GM21381 (cell line): ENCODE measurements around the gene SPON2.

Experiments used
- ATAC-seq: cut with Tn5 transposase; IDR thresholded peaks from one replicate; pipeline ENCODE4 v1.9.1; 2021; ENCODE audit warnings: mild to moderate bottlenecking, moderate library complexity; ENCODE audit not compliant: unreplicated experiment

SPON2 gene

DNA sequence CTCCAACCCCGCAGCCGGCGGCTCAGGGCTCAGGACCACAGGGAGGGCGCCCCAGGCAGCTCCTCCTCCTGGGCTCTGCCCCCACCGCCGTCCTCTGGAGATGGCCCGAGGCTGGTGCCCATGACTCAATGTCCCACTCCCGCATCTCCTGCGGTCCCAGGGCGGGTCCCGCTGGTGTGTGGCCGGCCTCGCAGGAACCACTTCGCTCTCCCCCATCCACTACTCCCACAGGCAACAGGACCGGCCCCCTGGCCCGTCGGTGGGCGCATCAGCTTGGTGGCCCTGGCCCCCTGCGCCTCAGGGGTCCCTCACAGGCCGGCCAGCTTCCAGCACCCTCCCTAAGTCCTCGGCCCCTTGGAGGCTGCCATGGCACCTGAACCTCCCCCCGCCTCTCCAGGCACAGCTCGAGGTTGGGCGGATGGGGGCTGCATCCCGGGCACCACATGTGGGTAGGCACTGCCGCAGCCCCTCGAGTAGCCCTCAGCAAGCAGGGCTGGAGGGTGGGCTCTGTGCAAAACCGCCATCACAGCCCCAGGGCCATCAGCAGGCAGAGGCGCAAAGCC is 22.8 kb upstream of the SPON2 start:
- ATAC-seq, result no peak

DNA sequence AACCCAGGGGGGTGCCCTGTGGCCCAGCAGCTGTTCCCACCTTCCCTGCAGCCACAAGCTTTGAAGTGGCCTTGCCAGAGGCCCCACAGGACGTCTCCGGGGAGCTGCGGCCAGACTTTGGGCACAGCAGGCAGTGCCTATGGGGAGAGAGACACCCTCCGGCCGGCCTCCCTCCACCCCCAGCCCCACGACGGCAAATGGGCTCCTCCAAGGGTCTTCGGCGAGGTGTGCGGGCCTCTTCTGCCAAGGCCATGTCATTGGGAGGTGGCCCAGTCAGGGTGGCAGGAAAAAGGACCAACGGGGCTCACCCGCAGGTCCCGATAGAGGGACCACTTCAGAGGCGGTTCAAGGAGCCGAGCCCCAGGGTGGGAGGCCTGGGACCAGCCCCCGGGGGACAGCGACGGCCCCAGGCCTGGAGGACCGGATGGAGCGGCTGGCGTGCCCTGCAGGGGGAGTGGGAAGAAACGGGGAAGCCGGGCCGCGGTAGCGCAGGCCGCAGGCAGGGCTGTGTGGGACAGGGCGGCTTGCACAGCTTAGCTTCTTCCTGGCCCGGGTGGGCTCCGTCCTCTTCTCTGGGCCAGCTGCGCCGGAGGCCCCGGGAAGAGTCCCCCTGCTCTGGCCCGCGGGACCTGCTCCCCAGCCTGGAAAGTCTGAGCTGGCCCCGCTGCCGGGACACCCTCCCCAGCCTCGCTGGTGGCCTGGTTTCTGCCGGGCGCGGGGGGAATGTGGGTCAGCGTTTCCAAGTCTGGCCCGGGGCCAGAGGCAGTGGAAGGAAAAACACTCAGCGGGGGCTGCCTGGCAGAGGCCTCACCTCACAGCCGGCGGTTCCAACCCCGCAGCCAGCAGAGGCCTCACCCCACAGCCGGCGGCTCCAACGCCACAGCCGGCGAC is 21.9 kb upstream of the SPON2 start:
- ATAC-seq, result no peak

GRCh38 chr4:1193206-1194009 is 21.0 kb upstream of the SPON2 start:
- ATAC-seq, result no peak

DNA sequence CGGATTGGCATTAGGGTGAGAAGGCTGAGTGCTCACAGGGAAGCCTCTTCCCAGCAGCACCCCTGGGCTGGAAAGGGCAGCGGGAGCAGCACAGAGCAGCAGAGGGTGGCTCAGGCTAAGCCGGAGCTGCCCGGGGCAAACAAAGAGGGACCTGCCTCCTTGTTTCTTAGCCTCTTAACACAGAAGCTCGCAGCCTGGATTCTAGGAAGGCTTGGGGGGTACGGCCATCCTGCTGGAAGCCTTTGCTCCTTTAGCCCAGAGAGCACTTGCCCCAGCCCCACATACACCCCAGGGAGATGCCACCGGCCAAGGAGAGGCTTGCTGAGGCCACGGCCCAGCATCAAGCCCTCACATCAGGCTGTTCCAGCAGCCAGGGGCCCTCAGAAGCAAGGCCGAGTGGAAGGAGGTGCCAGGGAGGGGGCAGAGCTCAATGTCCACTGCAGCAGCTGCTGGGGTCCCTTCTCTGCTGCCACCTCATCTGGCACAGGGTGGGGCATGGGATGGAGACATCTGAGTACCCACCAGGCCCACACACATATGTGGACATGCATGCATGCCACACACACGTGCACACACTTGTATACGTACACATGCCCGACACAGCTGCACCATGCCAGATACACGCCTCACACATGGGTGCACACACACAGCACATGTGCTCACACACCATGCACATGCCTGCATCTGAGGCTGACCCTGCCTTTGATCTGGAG is 20.3 kb upstream of the SPON2 start:
- no peak for ATAC-seq

DNA sequence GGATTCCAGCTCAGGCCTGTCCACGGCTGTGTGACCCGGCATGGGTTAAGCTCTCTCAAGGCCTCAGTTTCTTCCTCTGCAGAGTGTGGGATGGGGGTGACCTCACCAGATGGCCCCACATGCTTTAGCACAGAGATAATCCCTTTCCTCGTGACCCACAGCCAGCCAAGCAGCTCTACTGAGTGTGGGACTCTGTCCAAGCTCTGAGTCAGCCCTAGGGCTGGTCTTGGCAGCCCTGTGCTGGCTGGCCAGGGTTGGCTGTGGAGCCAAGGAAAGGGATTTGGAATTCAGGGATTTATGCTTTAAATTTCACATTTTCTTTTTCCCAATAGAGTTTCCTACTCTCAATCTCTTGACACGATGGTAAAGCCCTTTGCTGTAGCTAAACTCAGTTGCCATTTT is 19.7 kb upstream of the SPON2 start:
- ATAC-seq, result no peak

- no peak for ATAC-seq
Measured at GRCh38 chr4:1191621-1192020, 19.2 kb upstream of the SPON2 start.

GRCh38 chr4:1187182-1187581 is 14.8 kb upstream of the SPON2 start:
- no peak for ATAC-seq

DNA sequence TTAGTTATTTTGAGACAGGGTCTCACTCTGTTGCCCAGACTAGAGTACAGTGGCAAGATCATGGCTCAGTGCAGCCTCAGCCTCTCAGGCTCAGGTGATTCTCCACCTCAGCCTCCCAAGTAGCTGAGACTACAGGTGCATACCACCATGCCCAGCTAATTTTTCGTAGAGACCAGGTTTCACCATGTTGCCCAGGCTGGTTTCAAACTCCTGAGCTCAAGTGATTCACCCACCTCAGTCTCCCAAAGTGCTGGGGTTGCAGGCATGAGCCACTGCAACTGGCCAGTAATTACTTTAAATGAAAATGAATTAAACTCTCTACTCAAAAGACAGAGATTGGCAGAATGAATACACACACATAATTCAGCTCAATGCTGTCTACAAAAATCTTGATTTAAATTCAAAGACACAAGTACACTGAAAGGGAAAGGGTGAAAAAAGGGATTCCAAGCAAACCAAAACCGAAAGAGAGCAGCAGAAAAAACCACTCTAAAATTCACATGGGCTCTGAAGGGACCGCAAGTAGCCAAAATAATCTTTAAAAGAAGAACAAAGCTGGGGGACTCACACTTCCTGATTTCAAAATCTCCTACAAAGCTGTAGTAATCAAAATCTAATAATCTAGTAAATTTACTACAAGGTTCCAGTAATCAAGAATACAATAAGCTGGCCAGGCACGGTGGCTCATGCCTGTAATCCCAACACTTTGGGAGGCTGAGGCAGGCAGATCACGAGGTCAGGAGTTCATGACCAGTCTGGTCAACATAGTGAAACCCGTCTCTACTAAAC is 11.8 kb upstream of the SPON2 start:
- peak; percentile 75 for ATAC-seq

DNA sequence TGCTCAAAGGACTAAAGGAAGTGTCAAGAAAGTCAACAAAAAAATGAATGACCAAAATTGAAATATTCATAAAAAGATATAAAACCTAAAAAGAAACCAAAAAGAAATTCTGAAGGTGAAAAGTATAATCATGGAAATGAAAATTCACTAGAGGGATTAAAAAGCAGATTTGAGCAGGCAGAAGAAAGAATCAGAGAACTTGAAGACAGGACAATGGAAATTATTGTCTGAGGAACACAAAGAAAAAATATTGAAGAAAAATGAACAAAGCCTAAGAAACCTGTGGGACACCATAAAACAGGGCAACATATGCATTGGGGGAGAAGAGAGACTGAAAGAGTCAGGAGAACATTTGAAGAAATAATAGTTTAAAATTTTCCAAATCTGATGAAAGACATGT is 9.9 kb upstream of the SPON2 start:
- no peak for ATAC-seq

GRCh38 chr4:1180663-1181062 is 8.3 kb upstream of the SPON2 start:
- no peak for ATAC-seq

DNA sequence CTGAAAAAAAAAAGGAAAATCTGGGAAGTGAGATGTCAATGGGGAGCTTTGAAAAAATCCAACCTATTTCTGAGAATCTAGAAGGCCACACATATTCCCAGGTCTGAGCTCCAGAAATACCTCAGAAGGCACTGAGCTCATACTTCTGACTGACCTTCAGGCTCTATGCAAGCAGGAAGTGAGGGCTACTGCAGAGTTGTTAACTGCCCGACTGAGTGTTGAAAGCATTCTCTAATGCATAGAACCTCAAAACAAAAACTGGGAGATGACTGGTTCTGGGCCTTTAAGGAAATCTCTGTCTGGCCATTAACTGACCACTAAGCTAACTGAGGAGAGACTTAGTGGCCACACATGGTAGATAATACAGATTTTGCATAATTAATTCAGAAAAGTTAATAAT is 7.6 kb upstream of the SPON2 start:
- no peak for ATAC-seq

DNA sequence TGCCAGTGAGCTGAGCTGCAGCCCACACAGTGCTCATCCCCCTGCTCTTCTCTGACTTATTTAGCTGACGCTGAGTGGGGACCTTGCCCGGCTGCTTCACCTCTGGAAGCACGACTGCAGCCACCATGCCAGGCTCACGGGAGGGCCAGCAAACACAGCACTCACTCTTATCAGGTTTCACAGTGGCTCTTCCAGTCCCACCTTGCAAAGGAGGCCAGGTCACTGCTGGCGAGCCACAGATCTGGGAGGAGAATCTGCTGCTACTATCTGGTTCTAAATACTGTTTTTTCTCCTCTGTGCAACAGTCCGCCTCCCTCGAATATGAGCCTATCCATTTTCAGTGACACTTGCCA is 6.7 kb upstream of the SPON2 start:
- ATAC-seq, result no peak

DNA sequence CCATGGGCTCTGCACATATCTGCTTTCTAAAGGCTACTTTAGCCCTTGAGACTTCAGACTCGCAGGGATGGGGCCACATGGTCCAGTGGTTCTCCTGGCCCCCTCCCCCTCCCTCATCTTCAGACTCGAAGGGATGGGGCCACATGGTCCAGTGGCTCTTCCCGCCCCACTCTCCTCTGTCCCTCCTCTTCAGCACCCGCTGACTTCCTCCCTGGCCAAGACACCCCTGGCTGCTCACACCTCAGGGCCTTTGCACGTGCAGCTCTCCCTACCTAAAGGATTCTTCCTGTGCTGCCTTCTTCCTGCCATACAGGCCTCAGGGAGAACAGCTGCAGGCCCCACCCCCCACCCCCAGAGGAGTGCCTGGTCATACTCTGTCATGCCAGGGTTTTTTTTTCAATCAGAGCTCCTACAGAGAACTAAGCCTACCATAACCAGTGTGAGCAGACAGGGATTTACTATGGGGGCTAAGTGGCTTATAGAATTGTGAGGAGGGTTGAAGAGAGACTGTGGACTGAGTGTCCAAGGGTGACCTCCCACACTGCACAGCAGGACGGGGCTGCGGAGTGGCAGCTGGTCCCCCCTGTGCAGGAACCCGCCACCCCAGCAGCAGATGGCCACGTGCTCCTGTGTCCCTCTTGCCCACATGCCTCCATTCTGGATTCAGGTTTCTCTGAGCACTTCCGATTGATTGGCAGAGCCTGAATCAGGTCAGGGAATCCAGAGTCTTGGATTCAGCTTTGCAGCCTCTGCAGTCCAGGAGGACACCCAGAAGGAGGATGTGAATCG is 6.1 kb upstream of the SPON2 start:
- no peak for ATAC-seq

DNA sequence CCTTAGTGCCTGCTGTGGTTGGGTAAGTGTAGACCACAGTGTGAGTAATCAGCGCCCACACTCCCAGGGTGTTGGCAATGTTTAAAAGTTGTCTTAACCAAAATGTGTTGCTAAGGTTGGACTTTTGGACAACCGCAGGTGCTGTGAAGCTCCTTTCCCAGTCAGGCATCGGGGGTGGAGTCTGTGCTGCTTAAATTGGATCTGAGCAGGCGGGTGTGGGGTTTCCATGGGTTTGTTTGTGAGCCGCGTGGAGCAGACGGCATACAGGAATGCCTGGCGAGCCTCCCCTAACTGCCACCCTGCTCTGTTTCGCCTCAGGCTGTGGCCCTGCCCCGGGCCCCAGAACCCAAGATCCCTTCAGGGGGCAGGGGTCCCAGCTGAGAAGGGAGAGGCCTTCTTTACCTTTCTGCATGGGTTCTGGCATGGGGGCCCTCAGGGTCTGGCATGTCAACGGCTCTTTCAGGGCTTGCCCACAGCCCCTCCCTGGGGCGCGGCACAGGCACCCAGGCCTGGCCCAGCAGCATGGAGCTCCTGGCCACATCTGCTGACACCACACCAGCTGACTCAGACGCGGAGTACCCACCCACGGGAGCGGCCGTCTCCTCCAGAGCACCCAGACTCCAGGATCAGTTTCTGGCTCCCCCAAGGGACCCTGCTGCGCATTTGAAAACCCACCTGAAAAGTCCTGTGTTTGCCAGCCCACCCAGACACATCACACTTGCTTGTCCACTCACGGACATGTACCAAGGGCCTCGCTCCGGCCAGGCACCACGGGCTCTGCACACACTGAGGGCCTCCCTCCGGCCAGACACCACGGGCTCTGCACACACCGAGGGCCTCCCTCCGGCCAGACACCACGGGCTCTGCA is 5.1 kb upstream of the SPON2 start:
- ATAC-seq, result no peak

- no peak for ATAC-seq
Measured at GRCh38 chr4:1176398-1177273, 4.3 kb upstream of the SPON2 start.

- no peak for ATAC-seq
Measured at GRCh38 chr4:1175635-1176229, 3.3 kb upstream of the SPON2 start.

DNA sequence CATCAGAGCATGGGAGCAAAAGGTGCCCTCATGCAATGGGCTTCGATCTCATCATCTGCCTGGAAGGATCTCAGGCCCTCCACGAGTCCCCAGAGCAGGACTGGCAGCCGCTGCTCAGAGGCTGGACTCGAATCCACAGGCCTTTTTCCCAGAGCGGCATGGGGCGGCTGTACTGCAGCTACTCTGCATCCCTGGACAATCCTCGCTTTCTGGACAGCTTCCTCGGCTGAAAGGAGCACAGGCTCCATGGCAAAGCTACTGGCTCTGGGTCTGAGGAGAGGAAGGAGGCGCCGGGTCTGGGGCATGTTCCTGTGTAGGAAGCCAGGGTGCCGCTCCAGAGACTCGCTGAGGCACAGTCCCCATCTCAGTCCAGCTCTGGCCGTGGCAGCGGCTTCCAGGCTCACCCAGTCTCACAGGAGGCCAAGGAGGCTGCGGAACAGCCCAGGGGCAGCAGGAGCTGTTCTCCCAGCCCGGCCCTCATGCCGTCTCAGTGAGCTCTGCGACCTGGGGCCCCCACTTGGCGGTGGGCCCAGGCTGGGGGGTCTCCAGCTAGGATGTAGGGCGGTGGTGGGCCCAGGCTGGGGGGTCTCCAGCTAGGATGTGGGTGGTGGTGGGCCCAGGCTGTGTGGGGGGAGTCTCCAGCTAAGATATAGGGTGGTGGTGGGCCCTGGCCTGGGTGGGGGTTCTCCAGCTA is 2.7 kb upstream of the SPON2 start:
- ATAC-seq, result no peak
